Activated CD4-positive, alpha-beta T cell treated with anti-CD3 and anti-CD28 coated beads for 36 hours (primary cell): ENCODE measurements around the gene USP49. TPM values are rescaled to one million over a fixed set of nuclear protein-coding genes. Genes with fewer than 3 reads are reported as not detected.

ENCODE experiments used
- ATAC-seq: fragments of 200-7000 bp; cut with Tn5 transposase; one replicate; pipeline ENCODE4 v1.10.0; 2021; ENCODE audit warnings: mild to moderate bottlenecking, moderate library complexity
- CTCF ChIA-PET: fragments of 350-600 bp; sonication (Branson Sonifier 250); formaldehyde crosslinking; loops from one replicate; lab custom pipeline; 2021; ENCODE audit warnings: antibody characterized with exemption; lab: Charles Lee
- POLR2A ChIA-PET: fragments of 350-600 bp; sonication (Branson Sonifier 250); formaldehyde crosslinking; loops from one replicate; lab custom pipeline; 2021; ENCODE audit warnings: antibody characterized with exemption, inconsistent platforms; lab: Charles Lee
- DNase-seq: peaks from one replicate; pipeline ENCODE4 v3.0.0-alpha.2; 2020
- H3K27ac Mint-ChIP-seq: one replicate; pipeline ENCODE4 v1.8.0; 2021; ENCODE audit warnings: mixed read lengths
- H3K27me3 Mint-ChIP-seq: one replicate; pipeline ENCODE4 v1.8.0; 2021; ENCODE audit warnings: mixed read lengths
- H3K36me3 Mint-ChIP-seq: one replicate; pipeline ENCODE4 v1.8.0; 2021; ENCODE audit warnings: low read depth, mixed read lengths
- H3K4me1 Mint-ChIP-seq: one replicate; pipeline ENCODE4 v1.8.0; 2021; ENCODE audit warnings: mixed read lengths
- H3K4me3 Mint-ChIP-seq: one replicate; pipeline ENCODE4 v1.8.0; 2021; ENCODE audit warnings: mild to moderate bottlenecking, moderate library complexity, mixed read lengths
- H3K9me3 Mint-ChIP-seq: one replicate; pipeline ENCODE4 v1.8.0; 2021; ENCODE audit warnings: low read depth, mixed read lengths
- intact Hi-C, 2 experiments: fragments of 100-400 bp; cut with DNase I in 1 of 2; cut with micrococcal nuclease in 1 of 2; formaldehyde crosslinking; loops; one replicate each; pipeline versions ENCODE4 v1.14.2 to v1.15.1; 2022 to 2024; cut with DNase I, micrococcal nuclease
- total RNA-seq, 2 experiments: library from RNA; stranded (reverse); gene quantifications; one replicate each; pipeline ENCODE4 v1.2.3, GENCODE V29; 2021

Gene USP49
- total RNA-seq, 2 experiments from 2014 or later: 5.6 to 7.3 TPM

DNA sequence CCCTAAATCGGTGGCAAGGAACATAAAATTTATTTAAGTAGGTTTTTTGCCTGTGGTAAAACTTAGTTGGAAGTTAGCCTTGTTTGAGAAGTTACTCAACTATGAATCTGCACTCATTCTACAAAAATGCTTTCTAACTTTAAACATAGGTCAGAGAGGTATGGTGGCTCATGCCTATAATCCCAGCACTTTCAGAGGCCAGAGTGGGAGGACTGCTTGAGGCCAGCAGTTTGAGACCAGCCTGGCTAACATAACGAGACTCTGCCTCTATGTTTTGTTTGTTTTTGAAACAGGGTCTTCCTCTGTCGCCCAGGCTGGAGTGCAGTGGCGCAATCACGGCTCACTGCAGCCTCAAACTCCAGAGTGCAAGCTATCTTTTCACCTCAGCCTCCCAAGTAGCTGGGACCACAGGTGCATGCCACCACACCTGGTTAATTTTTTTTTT lies 16.2 kb downstream of the USP49 start:
- H3K27me3 Mint-ChIP-seq: no peaks in the 10 kb centered on the region
- H3K9me3 Mint-ChIP-seq: no peaks in the 10 kb centered on the region
- ChIA-PET CTCF (interaction anchor here (0.9 to 1.6 kb wide), 2 partner anchors 19 to 225 kb away, joined by 3 to 4 read pairs; no protein-coding TSS in a partner anchor), POLR2A (interaction anchor here (0.6 kb wide), 1 partner anchor 34 kb away, joined by 4 read pairs; no protein-coding TSS in a partner anchor)
- no peak overlapping the region for H3K4me3 Mint-ChIP-seq
- DNase-seq: no peak
- H3K27ac Mint-ChIP-seq: no peak overlapping the region
- H3K4me1 Mint-ChIP-seq: no peaks in the 10 kb centered on the region
- no peak for ATAC-seq
- intact Hi-C loops: no loop called here
- no peaks in the 10 kb centered on the region for H3K36me3 Mint-ChIP-seq

DNA sequence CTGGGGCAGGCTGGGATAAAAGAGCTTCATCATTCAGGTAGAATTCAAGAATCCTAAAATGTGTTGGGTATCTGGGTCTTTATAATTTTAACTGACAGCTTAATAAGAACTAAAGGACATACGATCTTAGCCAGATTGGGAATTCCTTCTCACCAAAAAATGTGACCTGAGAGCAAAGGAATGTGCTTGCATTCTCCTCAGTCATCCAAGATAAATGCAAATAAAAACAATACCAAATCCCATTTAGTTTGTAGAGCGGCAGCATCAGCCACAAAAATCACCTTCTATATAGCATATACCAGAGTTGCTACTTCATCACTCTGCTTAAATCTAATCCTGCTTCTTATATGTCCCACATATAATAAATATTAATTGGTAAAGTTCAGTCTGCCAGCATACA lies 16.9 kb downstream of the USP49 start:
- H3K27me3 Mint-ChIP-seq: no peaks in the 10 kb centered on the region
- no peak for ATAC-seq
- POLR2A ChIA-PET: no interaction called here
- H3K36me3 Mint-ChIP-seq: no peaks in the 10 kb centered on the region
- intact Hi-C loops: no loop called here
- H3K4me3 Mint-ChIP-seq: no peak overlapping the region
- CTCF ChIA-PET: interaction anchor here (0.8 kb wide), 1 partner anchor 9 kb away, joined by 4 read pairs; no protein-coding TSS in a partner anchor
- H3K27ac Mint-ChIP-seq: no peak overlapping the region
- no peaks in the 10 kb centered on the region for H3K9me3 Mint-ChIP-seq
- DNase-seq: no peak
- no peaks in the 10 kb centered on the region for H3K4me1 Mint-ChIP-seq

DNA sequence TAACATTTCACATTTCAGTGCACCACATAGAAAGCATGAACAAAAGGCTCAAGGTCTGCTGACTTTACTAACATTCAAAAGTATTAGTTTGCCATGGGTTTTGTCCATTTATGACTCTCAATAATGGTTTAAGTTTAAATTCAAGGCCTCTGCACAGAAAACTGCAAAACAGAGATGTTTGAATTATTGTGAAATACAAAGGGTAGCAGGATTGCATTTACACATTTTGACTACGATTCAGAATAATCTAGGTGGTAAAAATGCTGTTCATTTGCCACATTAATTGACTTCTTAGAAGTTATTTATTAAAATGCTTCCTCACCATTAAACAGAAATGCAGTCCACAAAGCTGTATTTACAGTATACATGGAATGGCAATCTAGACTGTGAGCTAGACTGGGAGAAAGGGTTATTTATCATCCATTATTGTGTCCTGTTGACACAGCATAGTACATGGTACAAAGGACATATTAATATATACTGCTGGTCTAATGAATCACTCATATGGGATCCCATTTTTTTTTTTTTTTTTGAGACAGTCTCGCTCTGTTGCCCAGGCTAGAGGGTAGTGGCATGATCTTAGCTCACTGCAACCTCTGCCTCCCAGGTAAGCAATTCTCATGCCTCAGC lies 18.0 kb downstream of the USP49 start:
- H3K27me3 Mint-ChIP-seq: no peaks in the 10 kb centered on the region
- H3K27ac Mint-ChIP-seq: no peak overlapping the region
- no peak for DNase-seq
- no peak overlapping the region for H3K4me3 Mint-ChIP-seq
- CTCF ChIA-PET: interaction anchor here (0.7 to 0.8 kb wide), 2 partner anchors 11 to 47 kb away, joined by 3 to 4 read pairs; no protein-coding TSS in a partner anchor
- intact Hi-C loops: no loop called here
- H3K9me3 Mint-ChIP-seq: no peaks in the 10 kb centered on the region
- no peaks in the 10 kb centered on the region for H3K36me3 Mint-ChIP-seq
- H3K4me1 Mint-ChIP-seq: no peaks in the 10 kb centered on the region
- POLR2A ChIA-PET: no interaction called here
- ATAC-seq: no peak

DNA sequence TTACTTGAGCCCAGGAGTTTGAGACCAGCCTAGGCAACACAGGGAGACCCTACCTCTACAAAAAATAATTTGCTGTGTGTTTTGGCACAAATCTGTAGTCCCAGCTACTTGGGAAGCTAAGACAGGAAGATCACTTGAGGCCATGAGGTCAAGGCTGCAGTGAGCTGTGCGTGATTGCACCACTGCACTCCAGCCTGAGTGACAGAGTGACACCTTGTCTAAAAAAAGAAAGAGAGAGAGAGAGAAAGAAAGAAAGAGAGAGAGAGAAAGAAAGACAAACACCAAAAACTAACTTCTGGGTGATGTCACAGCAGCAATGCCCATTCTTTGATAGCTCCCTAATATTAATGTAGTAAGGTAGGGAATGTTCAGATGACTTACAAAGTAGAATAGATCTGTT lies 20.4 kb downstream of the USP49 start:
- Mint-ChIP-seq H3K4me1 (no peaks in the 10 kb centered on the region), H3K9me3 (no peaks in the 10 kb centered on the region), H3K27me3 (no peaks in the 10 kb centered on the region), H3K4me3 (no peak overlapping the region), H3K36me3 (no peaks in the 10 kb centered on the region), H3K27ac (no peak overlapping the region)
- ChIA-PET CTCF (interaction anchor here (0.7 to 1.4 kb wide), 2 partner anchors 87 to 349 kb away, joined by 3 read pairs; partner anchors contain the start of gene TOMM6), POLR2A (interaction anchor here (0.7 kb wide), 2 partner anchors 13 to 500 kb away, joined by 3 to 4 read pairs; no protein-coding TSS in a partner anchor)
- intact Hi-C loops: no loop called here
- no peak for DNase-seq
- ATAC-seq: no peak

DNA sequence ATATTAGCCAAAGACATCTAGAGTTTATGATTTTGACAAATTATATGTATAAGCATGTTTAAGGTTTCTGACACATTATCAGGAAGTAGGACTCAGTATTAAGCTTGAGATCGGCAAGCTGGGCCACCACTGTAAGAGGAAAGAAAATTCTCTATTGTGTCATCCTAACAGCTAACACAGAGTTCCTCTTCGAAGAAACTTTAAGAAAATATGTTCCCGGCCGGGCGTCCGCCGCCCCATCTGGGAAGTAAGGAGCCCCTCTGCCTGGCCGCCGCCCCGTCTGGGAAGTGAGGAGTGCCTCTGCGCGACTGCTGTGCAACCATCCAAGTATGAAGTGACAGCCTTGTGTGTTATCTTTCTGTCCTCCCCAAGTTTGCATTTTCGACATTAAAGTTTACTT lies 23.0 kb downstream of the USP49 start:
- no peak for ATAC-seq
- no peaks in the 10 kb centered on the region for H3K36me3 Mint-ChIP-seq
- H3K27ac Mint-ChIP-seq: no peak overlapping the region
- no peaks in the 10 kb centered on the region for H3K4me1 Mint-ChIP-seq
- no peaks in the 10 kb centered on the region for H3K27me3 Mint-ChIP-seq
- H3K9me3 Mint-ChIP-seq: no peaks in the 10 kb centered on the region
- intact Hi-C loops: no loop called here
- POLR2A ChIA-PET: no interaction called here
- CTCF ChIA-PET: interaction anchor here (0.7 kb wide), 1 partner anchor 195 kb away, joined by 3 read pairs; no protein-coding TSS in a partner anchor
- DNase-seq: no peak
- no peak overlapping the region for H3K4me3 Mint-ChIP-seq

- H3K27ac Mint-ChIP-seq: no peak overlapping the region
- no peak for ATAC-seq
- no peaks in the 10 kb centered on the region for H3K4me1 Mint-ChIP-seq
- no peak overlapping the region for H3K4me3 Mint-ChIP-seq
- DNase-seq: no peak
- CTCF ChIA-PET: interaction anchor here (0.7 to 1.3 kb wide), 2 partner anchors 196 to 232 kb away, joined by 3 to 4 read pairs; no protein-coding TSS in a partner anchor
- H3K9me3 Mint-ChIP-seq: no peaks in the 10 kb centered on the region
- POLR2A ChIA-PET: no interaction called here
- no peaks in the 10 kb centered on the region for H3K36me3 Mint-ChIP-seq
- intact Hi-C loops: no loop called here
- no peaks in the 10 kb centered on the region for H3K27me3 Mint-ChIP-seq
These were observed 23.5 kb downstream of the USP49 start for GRCh38 chr6:41871691-41872090.

- Mint-ChIP-seq H3K27ac (no peak overlapping the region), H3K9me3 (no peaks in the 10 kb centered on the region), H3K27me3 (no peaks in the 10 kb centered on the region), H3K4me1 (no peaks in the 10 kb centered on the region), H3K4me3 (no peak overlapping the region), H3K36me3 (no peaks in the 10 kb centered on the region)
- no peak for DNase-seq
- intact Hi-C loops: no loop called here
- ATAC-seq: no peak
- ChIA-PET POLR2A (interaction anchor here (0.5 kb wide), 1 partner anchor 707 kb away, joined by 4 read pairs; no protein-coding TSS in a partner anchor), CTCF (no interaction called here)
These were observed 35.8 kb downstream of the USP49 start for GRCh38 chr6:41859356-41859755.

- intact Hi-C loops: no loop called here
- DNase-seq (no peak), ATAC-seq (no peak)
- Mint-ChIP-seq H3K36me3 (no peaks in the 10 kb centered on the region), H3K27me3 (no peaks in the 10 kb centered on the region), H3K9me3 (no peaks in the 10 kb centered on the region), H3K4me1 (no peaks in the 10 kb centered on the region), H3K4me3 (no peak overlapping the region), H3K27ac (no peak overlapping the region)
- POLR2A ChIA-PET: interaction anchor here (0.5 kb wide), 1 partner anchor 708 kb away, joined by 4 read pairs; no protein-coding TSS in a partner anchor
- CTCF ChIA-PET: no interaction called here
These were observed 36.5 kb downstream of the USP49 start for GRCh38 chr6:41858703-41859102.

DNA sequence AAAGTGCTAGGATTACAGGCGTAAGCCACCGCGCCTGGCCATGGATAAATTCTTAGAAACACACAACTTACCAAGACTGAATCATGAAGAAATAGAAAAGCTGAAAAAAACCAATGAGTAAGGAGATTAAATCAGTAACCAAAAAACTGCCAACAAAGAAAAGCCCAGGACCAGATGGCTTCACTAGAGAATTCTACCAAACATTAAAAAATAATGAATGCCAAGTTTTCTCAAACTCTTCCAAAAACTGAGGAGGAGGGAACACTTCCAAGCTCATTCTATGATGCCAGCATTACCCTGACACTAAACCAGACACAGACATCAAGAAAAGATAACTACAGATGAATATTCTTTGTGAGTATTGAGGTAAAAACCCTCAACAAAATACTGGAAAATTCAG lies 44.3 kb downstream of the USP49 start:
- Mint-ChIP-seq H3K4me1 (peaks cover 5% of the 10 kb centered on the region), H3K36me3 (no peaks in the 10 kb centered on the region), H3K27me3 (no peaks in the 10 kb centered on the region), H3K27ac (no peak overlapping the region), H3K9me3 (no peaks in the 10 kb centered on the region), H3K4me3 (no peak overlapping the region)
- intact Hi-C loops: no loop called here
- POLR2A ChIA-PET: no interaction called here
- DNase-seq (no peak), ATAC-seq (no peak)
- CTCF ChIA-PET: interaction anchor here (1.0 kb wide), 1 partner anchor 197 kb away, joined by 3 read pairs; no protein-coding TSS in a partner anchor

- Mint-ChIP-seq H3K9me3 (no peaks in the 10 kb centered on the region), H3K27ac (no peak overlapping the region)
- POLR2A ChIA-PET: no interaction called here
These were observed 48.4 kb downstream of the USP49 start for GRCh38 chr6:41846666-41847237.

DNA sequence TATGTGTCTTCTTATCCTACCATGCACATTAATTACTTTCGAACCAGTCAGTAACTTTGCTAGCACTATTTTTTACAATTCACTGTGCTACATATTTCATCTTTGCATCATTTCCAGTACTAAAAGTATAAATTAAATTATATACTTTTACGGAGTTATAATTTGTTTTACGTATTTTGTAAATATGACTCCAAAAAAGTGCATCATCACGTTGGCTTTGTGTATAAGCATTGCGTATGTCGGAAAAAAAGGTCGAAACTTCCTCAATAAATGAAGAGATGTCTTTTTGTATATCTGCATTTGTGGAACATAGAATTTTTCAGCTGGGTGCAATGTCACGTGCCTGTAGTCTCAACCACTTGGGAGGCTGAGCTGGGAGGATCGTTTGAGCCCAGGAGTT lies 52.0 kb downstream of the USP49 start:
- POLR2A ChIA-PET: no interaction called here
- Mint-ChIP-seq H3K4me3 (no peak overlapping the region), H3K9me3 (no peaks in the 10 kb centered on the region), H3K36me3 (no peaks in the 10 kb centered on the region), H3K27ac (no peak overlapping the region), H3K27me3 (no peaks in the 10 kb centered on the region), H3K4me1 (peaks cover 5% of the 10 kb centered on the region)
- no peak for DNase-seq
- ATAC-seq: no peak
- intact Hi-C loops: no loop called here
- CTCF ChIA-PET: interaction anchor here (1.6 kb wide), 1 partner anchor 9 kb away, joined by 3 read pairs; no protein-coding TSS in a partner anchor

More at GRCh38 chr6:41846666-41847237, 48.4 kb downstream of the USP49 start:
- DNase-seq: peak; percentile 67
- ATAC-seq: peak; percentile 85
- CTCF ChIA-PET: interaction anchor here (0.6 to 5.5 kb wide), 26 partner anchors 10 to 368 kb away, joined by 3 to 57 read pairs (median 4); partner anchors contain the start of genes CCND3 and TOMM6
- intact Hi-C loops: loop anchor here (1.0 to 5.0 kb wide), 6 partner anchors 46 to 320 kb away; partner anchors contain the start of genes BYSL (in 2 of the 2) and MED20 (in 2 of the 2)
- Mint-ChIP-seq H3K4me3 (no peak overlapping the region), H3K4me1 (peaks cover 5% of the 10 kb centered on the region), H3K36me3 (no peaks in the 10 kb centered on the region), H3K27me3 (no peaks in the 10 kb centered on the region)
